HG03139 (cell line): ENCODE results near the gene CFAP141.
"Not testable (repeated sequence)": the region's sequence is repeated elsewhere in the genome, so short reads cannot be mapped to it uniquely, and the experiment has no call there.

Experiments used
- ATAC-seq: cut with Tn5 transposase; IDR thresholded peaks from one replicate; pipeline ENCODE4 v1.9.1; 2021; ENCODE audit not compliant: unreplicated experiment

The CFAP141 gene

GRCh38 chr1:154208677-154209388, 2.7 kb upstream of the CFAP141 start:
- ATAC-seq = no peak

- no peak for ATAC-seq
Measured at GRCh38 chr1:154207262-154207661, 1.1 kb upstream of the CFAP141 start.

GRCh38 chr1:154205778-154206177, 355 bp downstream of the CFAP141 start:
- ATAC-seq = not testable (repeated sequence)

GRCh38 chr1:154199563-154199879, 6.6 kb downstream of the CFAP141 start:
- no peak for ATAC-seq

- ATAC-seq = no peak
Measured at GRCh38 chr1:154198756-154199562, 7.2 kb downstream of the CFAP141 start.

GRCh38 chr1:154193821-154194220, 12.3 kb downstream of the CFAP141 start:
- ATAC-seq = no peak

- ATAC-seq = no peak
Measured at GRCh38 chr1:154192476-154192875, 13.7 kb downstream of the CFAP141 start.

- no peak for ATAC-seq
Measured at GRCh38 chr1:154191990-154192461, 14.1 kb downstream of the CFAP141 start, which contains the start of gene TPM3. TPM3 (minus strand) TSS chr1:154192100; CDS start chr1:154192018, 82 bp downstream.

- ATAC-seq = no peak
Measured at GRCh38 chr1:154190550-154190949, 15.6 kb downstream of the CFAP141 start.

GRCh38 chr1:154186852-154187501, 19.2 kb downstream of the CFAP141 start:
- ATAC-seq = no peak

- no peak for ATAC-seq
Measured at GRCh38 chr1:154186177-154186576, 20.0 kb downstream of the CFAP141 start.

GRCh38 chr1:154183046-154183915, 22.9 kb downstream of the CFAP141 start:
- peak; percentile 59 for ATAC-seq

GRCh38 chr1:154182344-154183045, 23.6 kb downstream of the CFAP141 start:
- no peak for ATAC-seq

GRCh38 chr1:154181944-154182343, 24.2 kb downstream of the CFAP141 start:
- no peak for ATAC-seq

- peak; percentile 32 for ATAC-seq
Measured at GRCh38 chr1:154179946-154180687, 26.0 kb downstream of the CFAP141 start.

- no peak for ATAC-seq
Measured at GRCh38 chr1:154178911-154179811, 27.0 kb downstream of the CFAP141 start.

GRCh38 chr1:154178013-154178412, 28.1 kb downstream of the CFAP141 start:
- ATAC-seq = no peak

GRCh38 chr1:154176337-154176736, 29.8 kb downstream of the CFAP141 start:
- no peak for ATAC-seq
